ENCODE data around the gene IGF1R. TPM values are rescaled to one million over a fixed set of nuclear protein-coding genes. Genes with fewer than 3 reads are reported as not detected.

Gene IGF1R
- total and polyA plus RNA-seq, 2 donors (not counting 3 experiments of a cell fraction or from before 2014, with no cell fraction given), result 16.1 to 59.1 TPM

DNA sequence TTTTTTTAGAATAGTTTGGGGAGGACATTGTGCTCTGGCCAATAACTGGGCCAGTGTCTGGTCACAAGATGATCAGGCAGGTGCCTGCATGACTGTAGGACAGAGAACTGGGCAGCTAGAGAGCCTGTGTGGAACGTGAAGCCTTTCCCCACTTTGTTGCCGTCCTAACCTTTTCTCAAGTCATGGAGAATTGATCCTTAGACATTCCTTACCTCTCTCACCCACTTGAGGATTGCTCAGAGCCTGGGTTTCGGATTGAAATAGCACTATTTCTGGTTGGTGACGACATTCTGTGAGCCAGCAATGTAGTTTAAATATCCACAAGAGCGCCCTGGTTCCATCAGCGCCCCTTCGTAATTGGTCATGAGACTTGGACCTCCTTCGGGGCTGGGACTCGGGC lies 138.4 kb downstream of the IGF1R start:
- Histone ChIP-seq H3K36me3 (ENCODE audit: control insufficient read depth in 2 of 2, extremely low read depth in 1 of 2, insufficient read depth in 2 of 2, low read length in 2 of 2) (no peaks in the 10 kb centered on the region), H2AFZ (ENCODE audit: low read depth, low read length) (no peak overlapping the region), H3K4me2 (ENCODE audit: insufficient read depth, low read length) (no peak overlapping the region), H3K4me3 (replicated peaks in 1 of 3; ENCODE audit: insufficient read depth in 1 of 3, low read depth in 1 of 3, low read length in 3 of 3) (no peak overlapping the region), H3K27ac (ENCODE audit: insufficient read depth, low read depth, low read length) (no peak overlapping the region), H3K79me2 (ENCODE audit: control insufficient read depth, insufficient read depth, low read length) (peaks cover 9% of the 10 kb centered on the region), H3K9ac (replicated peaks; ENCODE audit: extremely low read depth, insufficient read depth, low read length) (no peak overlapping the region), H3K27me3 (ENCODE audit: control insufficient read depth in 2 of 2, insufficient read depth in 2 of 2, low read length in 2 of 2) (no peaks in the 10 kb centered on the region), H3K9me3 (replicated peaks; ENCODE audit: control insufficient read depth, insufficient read depth, low read length) (no peaks in the 10 kb centered on the region), H3K4me1 (ENCODE audit: control insufficient read depth, extremely low read depth, insufficient read depth, low read length) (peaks cover 3% of the 10 kb centered on the region), H3K9me1 (replicated peaks; ENCODE audit: control insufficient read depth, extremely low read depth, insufficient read depth, low read length) (no peaks in the 10 kb centered on the region), H4K20me1 (replicated peaks; ENCODE audit: control insufficient read depth, extremely low read depth, insufficient read depth, low read length) (peaks cover 3% of the 10 kb centered on the region)
- intact Hi-C loops (cut with micrococcal nuclease) (loop anchor here (10.0 kb wide), 1 partner anchor 342 kb away; no protein-coding TSS in a partner anchor), dilution Hi-C loops (cut with MboI; ENCODE audit: extremely low pct_ligation_motif_present, low sequenced_read_pairs) (no loop called here)
- BruUV-seq (replicated peaks), result no TSS peak
- TF ChIP-seq JUN (IDR thresholded peaks at IDR 0.05; ENCODE audit: borderline replicate concordance, insufficient read depth, insufficient read length, low read depth) (no peak), MYC (IDR thresholded peaks at IDR 0.05; ENCODE audit: low read depth, low read length) (no peak), POLR2AphosphoS5 (IDR thresholded peaks at IDR 0.05; ENCODE audit: insufficient read depth, low read depth, low read length) (no peak), EZH2 (IDR thresholded peaks at IDR 0.05; ENCODE audit: borderline replicate concordance, low read depth, low read length, severe bottlenecking) (no peak), FOS (IDR thresholded peaks at IDR 0.05; ENCODE audit: borderline replicate concordance, insufficient read depth, low read length) (no peak), GATA2 (IDR thresholded peaks at IDR 0.05; ENCODE audit: insufficient read depth, insufficient read length, low read depth, low read length) (no peak), POLR2A (IDR thresholded peaks at IDR 0.05; ENCODE audit: low read depth, low read length) (no peak)
- TF ChIP-seq, protein P1, sequence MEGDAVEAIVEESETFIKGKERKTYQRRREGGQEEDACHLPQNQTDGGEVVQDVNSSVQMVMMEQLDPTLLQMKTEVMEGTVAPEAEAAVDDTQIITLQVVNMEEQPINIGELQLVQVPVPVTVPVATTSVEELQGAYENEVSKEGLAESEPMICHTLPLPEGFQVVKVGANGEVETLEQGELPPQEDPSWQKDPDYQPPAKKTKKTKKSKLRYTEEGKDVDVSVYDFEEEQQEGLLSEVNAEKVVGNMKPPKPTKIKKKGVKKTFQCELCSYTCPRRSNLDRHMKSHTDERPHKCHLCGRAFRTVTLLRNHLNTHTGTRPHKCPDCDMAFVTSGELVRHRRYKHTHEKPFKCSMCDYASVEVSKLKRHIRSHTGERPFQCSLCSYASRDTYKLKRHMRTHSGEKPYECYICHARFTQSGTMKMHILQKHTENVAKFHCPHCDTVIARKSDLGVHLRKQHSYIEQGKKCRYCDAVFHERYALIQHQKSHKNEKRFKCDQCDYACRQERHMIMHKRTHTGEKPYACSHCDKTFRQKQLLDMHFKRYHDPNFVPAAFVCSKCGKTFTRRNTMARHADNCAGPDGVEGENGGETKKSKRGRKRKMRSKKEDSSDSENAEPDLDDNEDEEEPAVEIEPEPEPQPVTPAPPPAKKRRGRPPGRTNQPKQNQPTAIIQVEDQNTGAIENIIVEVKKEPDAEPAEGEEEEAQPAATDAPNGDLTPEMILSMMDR (IDR thresholded peaks at IDR 0.05; ENCODE audit: extremely low read depth in 1 of 2, insufficient read depth in 1 of 2, low read depth in 1 of 2, low read length in 2 of 2), result no peak
- TF ChIP-seq, protein P2, sequence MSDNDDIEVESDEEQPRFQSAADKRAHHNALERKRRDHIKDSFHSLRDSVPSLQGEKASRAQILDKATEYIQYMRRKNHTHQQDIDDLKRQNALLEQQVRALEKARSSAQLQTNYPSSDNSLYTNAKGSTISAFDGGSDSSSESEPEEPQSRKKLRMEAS (IDR thresholded peaks at IDR 0.05; ENCODE audit: insufficient read depth, insufficient read length), result no peak
- FAIRE-seq, result no peak
- POLR2A ChIA-PET, result no interaction called here
- no peak for DNase-seq (ENCODE audit: low read depth, low spot score)
- CTCF ChIA-PET, result no interaction called here
